HEK293 (cell line): ENCODE measurements around the gene ILF3.

ENCODE experiments used
- CTCF ChIA-PET: fragments of 350-600 bp; formaldehyde crosslinking; extraction: SDS; loops from one replicate; lab custom pipeline; 2021; ENCODE audit warnings: antibody characterized with exemption; lab: Yijun Ruan, JAX
- POLR2A ChIA-PET: fragments of 300-600 bp; formaldehyde crosslinking; extraction: SDS; loops from one replicate; lab custom pipeline; 2020; ENCODE audit warnings: antibody characterized with exemption, inconsistent platforms; lab: Yijun Ruan, JAX
- H3K27ac ChIP-seq: fragments of 200-500 bp; sonication (Bioruptor generic); 2 replicates; pipeline ENCODE4 v1.5.1; 2014; ENCODE audit warnings: low read depth, low read length, control low read depth, inconsistent platforms; ENCODE audit errors: extremely low read depth
- H3K36me3 ChIP-seq, 2 experiments: fragments of 200-500 bp in 1 of 2; sonication (Bioruptor generic) in 1 of 2; 1 replicate in 1 of 2; 2 replicates in 1 of 2; pipeline ENCODE4 v1.5.1; 2014 to 2017; ENCODE audit warnings: inconsistent platforms in 2 of 2, low read length in 2 of 2; ENCODE audit not compliant: control insufficient read depth in 2 of 2, insufficient read depth in 1 of 2
- H3K4me1 ChIP-seq: fragments of 200-500 bp; sonication (Bioruptor generic); 2 replicates; pipeline ENCODE4 v1.5.1; 2014; ENCODE audit warnings: mild to moderate bottlenecking, low read length, inconsistent platforms; ENCODE audit not compliant: control insufficient read depth, insufficient read depth
- H3K4me3 ChIP-seq: 2 replicates; pipeline ENCODE4 v1.5.1; 2011; ENCODE audit warnings: low read depth, mild to moderate bottlenecking, control low read depth, low read length, moderate library complexity
- H3K9me3 ChIP-seq: fragments of 200-500 bp; sonication (Bioruptor generic); 2 replicates; pipeline ENCODE4 v1.5.1; 2014; ENCODE audit warnings: low read depth, low read length, inconsistent platforms; ENCODE audit not compliant: control insufficient read depth, insufficient read depth
- BCL11A ChIP-seq: fragments of 450-650 bp; formaldehyde crosslinking; IDR thresholded peaks from 2 replicates; pipeline ENCODE4 v1.5.1; 2016; ENCODE audit warnings: low read depth, missing biosample characterization, missing genetic modification characterization
- EGR2 ChIP-seq: fragments of 450-650 bp; formaldehyde crosslinking; IDR thresholded peaks from 2 replicates; pipeline ENCODE4 v1.5.1; 2016; ENCODE audit warnings: low read depth, missing biosample characterization, missing genetic modification characterization
- GLIS1 ChIP-seq: fragments of 450-650 bp; formaldehyde crosslinking; IDR thresholded peaks from 2 replicates; pipeline ENCODE4 v1.5.1; 2016; ENCODE audit warnings: missing biosample characterization, missing genetic modification characterization
- HOXD13 ChIP-seq: sonication (generic); formaldehyde crosslinking; IDR thresholded peaks from 2 replicates; pipeline ENCODE4 v1.8.0; 2022; ENCODE audit warnings: missing genetic modification reagents, borderline replicate concordance
- SP2 ChIP-seq: fragments of 450-650 bp; formaldehyde crosslinking; IDR thresholded peaks from 2 replicates; pipeline ENCODE4 v1.5.1; 2016; ENCODE audit warnings: missing biosample characterization, missing genetic modification characterization
- ZBTB21 ChIP-seq: fragments of 450-650 bp; formaldehyde crosslinking; IDR thresholded peaks from 2 replicates; pipeline ENCODE4 v1.5.1; 2017; ENCODE audit warnings: missing biosample characterization, missing genetic modification characterization
- ZNF138 ChIP-seq: fragments of 450-650 bp; formaldehyde crosslinking; IDR thresholded peaks from 2 replicates; pipeline ENCODE4 v1.5.1; 2016; ENCODE audit warnings: missing biosample characterization, missing genetic modification characterization, borderline replicate concordance
- ZNF155 ChIP-seq: fragments of 450-650 bp; formaldehyde crosslinking; IDR thresholded peaks from 2 replicates; pipeline ENCODE4 v1.5.1; 2016; ENCODE audit warnings: missing biosample characterization, missing genetic modification characterization
- ZNF16 ChIP-seq: fragments of 450-650 bp; formaldehyde crosslinking; IDR thresholded peaks from 2 replicates; pipeline ENCODE4 v1.5.1; 2016; ENCODE audit warnings: low read depth, missing biosample characterization, missing genetic modification characterization
- ZNF184 ChIP-seq: fragments of 450-650 bp; IDR thresholded peaks from 2 replicates; pipeline ENCODE4 v1.5.1; 2018; ENCODE audit warnings: missing biosample characterization, mild to moderate bottlenecking, missing genetic modification characterization
- ZNF2 ChIP-seq: fragments of 450-650 bp; formaldehyde crosslinking; IDR thresholded peaks from 2 replicates; pipeline ENCODE4 v1.5.1; 2016; ENCODE audit warnings: missing biosample characterization, missing genetic modification characterization
- ZNF311 ChIP-seq: fragments of 450-650 bp; formaldehyde crosslinking; IDR thresholded peaks from 2 replicates; pipeline ENCODE4 v1.5.1; 2017; ENCODE audit warnings: missing biosample characterization, missing genetic modification characterization, borderline replicate concordance
- ZNF350 ChIP-seq: fragments of 450-650 bp; formaldehyde crosslinking; IDR thresholded peaks from 2 replicates; pipeline ENCODE4 v1.5.0; 2017; ENCODE audit warnings: missing biosample characterization, mild to moderate bottlenecking, missing genetic modification characterization
- ZNF366 ChIP-seq: fragments of 450-650 bp; formaldehyde crosslinking; conservative IDR thresholded peaks from 2 replicates; pipeline ENCODE4 v1.5.1; 2016; ENCODE audit warnings: missing biosample characterization, missing genetic modification characterization
- ZNF48 ChIP-seq: fragments of 450-650 bp; formaldehyde crosslinking; IDR thresholded peaks from 2 replicates; pipeline ENCODE4 v1.5.1; 2016; ENCODE audit warnings: missing biosample characterization, missing genetic modification characterization
- ZNF548 ChIP-seq: fragments of 450-650 bp; formaldehyde crosslinking; IDR thresholded peaks from 2 replicates; pipeline ENCODE4 v1.5.1; 2016; ENCODE audit warnings: missing biosample characterization, missing genetic modification characterization
- ZNF555 ChIP-seq: fragments of 450-650 bp; formaldehyde crosslinking; conservative IDR thresholded peaks from 2 replicates; pipeline ENCODE4 v1.5.1; 2017; ENCODE audit warnings: missing biosample characterization, mild to moderate bottlenecking, missing genetic modification characterization, inconsistent platforms
- ZNF600 ChIP-seq: fragments of 450-650 bp; formaldehyde crosslinking; IDR thresholded peaks from 2 replicates; pipeline ENCODE4 v1.5.1; 2016; ENCODE audit warnings: missing biosample characterization, missing genetic modification characterization
- ZNF626 ChIP-seq: fragments of 450-650 bp; sonication (Bioruptor Pico); formaldehyde crosslinking; IDR thresholded peaks from 2 replicates; pipeline ENCODE4 v1.5.1; 2018; ENCODE audit warnings: missing biosample characterization, missing genetic modification characterization, inconsistent platforms
- ZNF660 ChIP-seq: fragments of 450-650 bp; IDR thresholded peaks from 2 replicates; pipeline ENCODE4 v1.5.1; 2018; ENCODE audit warnings: missing biosample characterization, mild to moderate bottlenecking, missing genetic modification characterization
- ZNF664 ChIP-seq: fragments of 450-650 bp; formaldehyde crosslinking; IDR thresholded peaks from 2 replicates; pipeline ENCODE4 v1.5.1; 2016; ENCODE audit warnings: missing biosample characterization, missing genetic modification characterization
- ZNF677 ChIP-seq: fragments of 450-650 bp; IDR thresholded peaks from 2 replicates; pipeline ENCODE4 v1.5.0; 2018; ENCODE audit warnings: missing biosample characterization, mild to moderate bottlenecking, missing genetic modification characterization, moderate library complexity
- ZNF843 ChIP-seq: fragments of 450-650 bp; formaldehyde crosslinking; IDR thresholded peaks from 2 replicates; pipeline ENCODE4 v1.5.1; 2016; ENCODE audit warnings: missing biosample characterization, missing genetic modification characterization
- ZSCAN16 ChIP-seq: fragments of 450-650 bp; formaldehyde crosslinking; IDR thresholded peaks from 2 replicates; pipeline ENCODE4 v1.5.1; 2016; ENCODE audit warnings: missing biosample characterization, missing genetic modification characterization
- TF ChIP-seq, protein P1 (sequence below): fragments of 450-650 bp; formaldehyde crosslinking; optimal IDR thresholded peaks from 2 replicates; pipeline ENCODE3; 2016; ENCODE audit warnings: missing biosample characterization, mild to moderate bottlenecking, missing genetic modification characterization
- TF ChIP-seq, protein P2 (sequence below): IDR thresholded peaks from 2 replicates; pipeline ENCODE4 v1.6.1; 2011; ENCODE audit warnings: mild to moderate bottlenecking, low read depth, low read length, borderline replicate concordance
- TF ChIP-seq, protein P3 (sequence below): fragments of 450-650 bp; formaldehyde crosslinking; IDR thresholded peaks from 2 replicates; pipeline ENCODE4 v1.5.1; 2016; ENCODE audit warnings: missing biosample characterization, missing genetic modification characterization
- TF ChIP-seq, protein P4 (sequence below): fragments of 450-650 bp; formaldehyde crosslinking; IDR thresholded peaks from 2 replicates; pipeline ENCODE4 v1.5.1; 2016; ENCODE audit warnings: missing biosample characterization, missing genetic modification characterization
- TF ChIP-seq, protein P5 (sequence below): fragments of 450-650 bp; formaldehyde crosslinking; IDR thresholded peaks from 2 replicates; pipeline ENCODE4 v1.5.1; 2016; ENCODE audit warnings: missing biosample characterization, missing genetic modification characterization

ILF3 gene

DNA sequence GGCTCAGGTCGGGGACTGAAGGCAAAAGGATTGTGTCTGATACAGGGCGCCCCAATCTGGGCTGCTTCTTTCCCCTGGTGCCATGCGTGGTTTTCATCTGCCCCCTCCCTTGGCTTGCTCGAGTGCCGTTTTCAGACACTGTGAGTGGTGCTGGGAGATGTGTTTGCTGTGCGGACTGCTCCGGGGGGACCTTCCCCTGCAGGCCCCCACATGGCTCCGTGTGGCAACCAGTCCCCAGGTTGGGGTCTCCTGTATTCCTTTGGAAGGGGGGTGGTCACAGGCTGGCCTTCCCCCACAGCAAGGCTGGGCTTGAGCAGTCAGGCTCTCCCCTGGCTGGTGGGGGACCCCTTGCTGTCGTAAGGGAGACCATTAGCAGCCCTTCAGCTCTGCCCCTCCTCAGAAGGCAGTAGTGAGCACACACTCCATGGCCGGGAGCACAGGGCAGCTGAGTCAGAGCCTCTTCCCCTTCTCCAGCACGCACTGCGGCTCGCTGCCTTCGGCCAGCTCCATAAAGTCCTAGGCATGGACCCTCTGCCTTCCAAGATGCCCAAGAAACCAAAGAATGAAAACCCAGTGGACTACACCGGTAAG lies 26.5 kb downstream of the ILF3 start:
- Histone ChIP-seq H3K4me1 (no peaks in the 10 kb centered on the region), H3K36me3 (peaks cover 42 to 97% of the 10 kb centered on the region in 2 experiments), H3K27ac (no peak overlapping the region), H3K9me3 (no peaks in the 10 kb centered on the region), H3K4me3 (no peak overlapping the region)
- no peak for TF ChIP-seq ZSCAN16
- no peak for TF ChIP-seq ZNF2 (tag by site-specific recombination)
- TF ChIP-seq, protein P1, sequence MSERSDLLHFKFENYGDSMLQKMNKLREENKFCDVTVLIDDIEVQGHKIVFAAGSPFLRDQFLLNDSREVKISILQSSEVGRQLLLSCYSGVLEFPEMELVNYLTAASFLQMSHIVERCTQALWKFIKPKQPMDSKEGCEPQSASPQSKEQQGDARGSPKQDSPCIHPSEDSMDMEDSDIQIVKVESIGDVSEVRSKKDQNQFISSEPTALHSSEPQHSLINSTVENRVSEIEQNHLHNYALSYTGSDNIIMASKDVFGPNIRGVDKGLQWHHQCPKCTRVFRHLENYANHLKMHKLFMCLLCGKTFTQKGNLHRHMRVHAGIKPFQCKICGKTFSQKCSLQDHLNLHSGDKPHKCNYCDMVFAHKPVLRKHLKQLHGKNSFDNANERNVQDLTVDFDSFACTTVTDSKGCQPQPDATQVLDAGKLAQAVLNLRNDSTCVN (tag by site-specific recombination), result no peak
- no peak for TF ChIP-seq ZNF660
- TF ChIP-seq ZNF350 (tag by site-specific recombination), result no peak
- TF ChIP-seq ZNF626 (tag by site-specific recombination), result no peak
- TF ChIP-seq EGR2 (tag by site-specific recombination), result no peak
- TF ChIP-seq, protein P2, sequence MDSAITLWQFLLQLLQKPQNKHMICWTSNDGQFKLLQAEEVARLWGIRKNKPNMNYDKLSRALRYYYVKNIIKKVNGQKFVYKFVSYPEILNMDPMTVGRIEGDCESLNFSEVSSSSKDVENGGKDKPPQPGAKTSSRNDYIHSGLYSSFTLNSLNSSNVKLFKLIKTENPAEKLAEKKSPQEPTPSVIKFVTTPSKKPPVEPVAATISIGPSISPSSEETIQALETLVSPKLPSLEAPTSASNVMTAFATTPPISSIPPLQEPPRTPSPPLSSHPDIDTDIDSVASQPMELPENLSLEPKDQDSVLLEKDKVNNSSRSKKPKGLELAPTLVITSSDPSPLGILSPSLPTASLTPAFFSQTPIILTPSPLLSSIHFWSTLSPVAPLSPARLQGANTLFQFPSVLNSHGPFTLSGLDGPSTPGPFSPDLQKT, result no peak
- TF ChIP-seq ZNF677 (tag by site-specific recombination), result no peak
- no peak for TF ChIP-seq ZNF48 (tag by site-specific recombination)
- no peak for TF ChIP-seq ZNF184
- TF ChIP-seq ZNF555 (tag by site-specific recombination), result no peak
- no peak for TF ChIP-seq ZNF16 (tag by site-specific recombination)
- TF ChIP-seq BCL11A, result no peak
- no peak for TF ChIP-seq ZNF664 (tag by site-specific recombination)
- TF ChIP-seq ZNF548 (tag by site-specific recombination), result no peak
- TF ChIP-seq, protein P3, sequence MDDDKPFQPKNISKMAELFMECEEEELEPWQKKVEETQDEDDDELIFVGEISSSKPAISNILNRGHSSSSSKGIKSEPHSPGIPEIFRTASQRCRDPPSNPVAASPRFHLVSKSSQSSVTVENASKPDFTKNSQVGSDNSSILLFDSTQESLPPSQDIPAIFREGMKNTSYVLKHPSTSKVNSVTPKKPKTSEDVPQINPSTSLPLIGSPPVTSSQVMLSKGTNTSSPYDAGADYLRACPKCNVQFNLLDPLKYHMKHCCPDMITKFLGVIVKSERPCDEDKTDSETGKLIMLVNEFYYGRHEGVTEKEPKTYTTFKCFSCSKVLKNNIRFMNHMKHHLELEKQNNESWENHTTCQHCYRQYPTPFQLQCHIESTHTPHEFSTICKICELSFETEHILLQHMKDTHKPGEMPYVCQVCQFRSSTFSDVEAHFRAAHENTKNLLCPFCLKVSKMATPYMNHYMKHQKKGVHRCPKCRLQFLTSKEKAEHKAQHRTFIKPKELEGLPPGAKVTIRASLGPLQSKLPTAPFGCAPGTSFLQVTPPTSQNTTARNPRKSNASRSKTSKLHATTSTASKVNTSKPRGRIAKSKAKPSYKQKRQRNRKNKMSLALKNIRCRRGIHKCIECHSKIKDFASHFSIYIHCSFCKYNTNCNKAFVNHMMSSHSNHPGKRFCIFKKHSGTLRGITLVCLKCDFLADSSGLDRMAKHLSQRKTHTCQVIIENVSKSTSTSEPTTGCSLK (tag by site-specific recombination), result no peak
- CTCF ChIA-PET, result interaction anchor here (0.6 to 2.4 kb wide), 3 partner anchors 19 to 99 kb away, joined by 3 to 6 read pairs (median 3); no protein-coding TSS in a partner anchor
- POLR2A ChIA-PET, result no interaction called here

DNA sequence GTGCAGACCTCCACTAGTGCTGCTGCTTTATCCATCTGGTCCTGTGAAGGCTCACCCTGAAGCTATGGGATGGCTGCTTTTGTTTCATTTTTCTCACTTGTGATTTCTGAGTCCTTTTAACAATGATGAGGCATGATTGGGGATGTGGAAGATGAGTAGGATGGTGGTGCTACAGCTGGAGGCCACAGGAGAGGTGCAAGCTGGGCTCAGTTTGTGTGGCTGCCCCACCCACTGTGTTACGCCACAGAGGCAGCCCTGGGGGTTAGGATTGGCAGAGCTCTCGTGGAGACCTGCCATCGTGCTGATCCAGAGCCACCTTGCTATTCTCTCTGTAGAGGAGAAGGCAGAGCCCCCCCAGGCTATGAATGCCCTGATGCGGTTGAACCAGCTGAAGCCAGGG lies 27.5 kb downstream of the ILF3 start:
- no peaks in the 10 kb centered on the region for H3K4me1 ChIP-seq
- peaks cover 39 to 100% of the 10 kb centered on the region in 2 experiments for H3K36me3 ChIP-seq
- ChIA-PET CTCF (interaction anchor here (1.1 to 2.4 kb wide), 2 partner anchors 18 to 100 kb away, joined by 3 to 6 read pairs; no protein-coding TSS in a partner anchor), POLR2A (interaction anchor here (0.7 kb wide), 1 partner anchor 408 kb away, joined by 5 read pairs; the partner anchor contains the start of gene LDLR)
- H3K4me3 ChIP-seq, result no peak overlapping the region
- no peak overlapping the region for H3K27ac ChIP-seq
- no peaks in the 10 kb centered on the region for H3K9me3 ChIP-seq
- TF ChIP-seq ZNF155 (tag by site-specific recombination), result no peak
- peak; percentile 74 for TF ChIP-seq ZNF600
- TF ChIP-seq HOXD13 (CRISPR knock-in tag), result no peak
- TF ChIP-seq ZNF843 (tag by site-specific recombination), result no peak
- TF ChIP-seq, protein P4, sequence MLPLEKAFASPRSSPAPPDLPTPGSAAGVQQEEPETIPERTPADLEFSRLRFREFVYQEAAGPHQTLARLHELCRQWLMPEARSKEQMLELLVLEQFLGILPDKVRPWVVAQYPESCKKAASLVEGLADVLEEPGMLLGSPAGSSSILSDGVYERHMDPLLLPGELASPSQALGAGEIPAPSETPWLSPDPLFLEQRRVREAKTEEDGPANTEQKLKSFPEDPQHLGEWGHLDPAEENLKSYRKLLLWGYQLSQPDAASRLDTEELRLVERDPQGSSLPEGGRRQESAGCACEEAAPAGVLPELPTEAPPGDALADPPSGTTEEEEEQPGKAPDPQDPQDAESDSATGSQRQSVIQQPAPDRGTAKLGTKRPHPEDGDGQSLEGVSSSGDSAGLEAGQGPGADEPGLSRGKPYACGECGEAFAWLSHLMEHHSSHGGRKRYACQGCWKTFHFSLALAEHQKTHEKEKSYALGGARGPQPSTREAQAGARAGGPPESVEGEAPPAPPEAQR (tag by site-specific recombination), result no peak
- no peak for TF ChIP-seq ZNF138 (tag by site-specific recombination)
- TF ChIP-seq ZNF311 (tag by site-specific recombination), result no peak
- TF ChIP-seq, protein P5, sequence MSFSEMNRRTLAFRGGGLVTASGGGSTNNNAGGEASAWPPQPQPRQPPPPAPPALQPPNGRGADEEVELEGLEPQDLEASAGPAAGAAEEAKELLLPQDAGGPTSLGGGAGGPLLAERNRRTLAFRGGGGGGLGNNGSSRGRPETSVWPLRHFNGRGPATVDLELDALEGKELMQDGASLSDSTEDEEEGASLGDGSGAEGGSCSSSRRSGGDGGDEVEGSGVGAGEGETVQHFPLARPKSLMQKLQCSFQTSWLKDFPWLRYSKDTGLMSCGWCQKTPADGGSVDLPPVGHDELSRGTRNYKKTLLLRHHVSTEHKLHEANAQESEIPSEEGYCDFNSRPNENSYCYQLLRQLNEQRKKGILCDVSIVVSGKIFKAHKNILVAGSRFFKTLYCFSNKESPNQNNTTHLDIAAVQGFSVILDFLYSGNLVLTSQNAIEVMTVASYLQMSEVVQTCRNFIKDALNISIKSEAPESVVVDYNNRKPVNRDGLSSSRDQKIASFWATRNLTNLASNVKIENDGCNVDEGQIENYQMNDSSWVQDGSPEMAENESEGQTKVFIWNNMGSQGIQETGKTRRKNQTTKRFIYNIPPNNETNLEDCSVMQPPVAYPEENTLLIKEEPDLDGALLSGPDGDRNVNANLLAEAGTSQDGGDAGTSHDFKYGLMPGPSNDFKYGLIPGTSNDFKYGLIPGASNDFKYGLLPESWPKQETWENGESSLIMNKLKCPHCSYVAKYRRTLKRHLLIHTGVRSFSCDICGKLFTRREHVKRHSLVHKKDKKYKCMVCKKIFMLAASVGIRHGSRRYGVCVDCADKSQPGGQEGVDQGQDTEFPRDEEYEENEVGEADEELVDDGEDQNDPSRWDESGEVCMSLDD, result no peak
- no peak for TF ChIP-seq SP2 (tag by site-specific recombination)
- peak; percentile 89 for TF ChIP-seq ZNF548 (tag by site-specific recombination)
- no peak for TF ChIP-seq ZBTB21 (tag by site-specific recombination)
- no peak for TF ChIP-seq ZNF366 (tag by site-specific recombination)
- peak; percentile 32 for TF ChIP-seq GLIS1 (tag by site-specific recombination)
